Measurements from ENCODE around the gene SPOPL. TPM values are rescaled to one million over a fixed set of nuclear protein-coding genes. Genes with fewer than 3 reads are reported as not detected.

SPOPL gene
- total RNA-seq, 1 experiment from 2014 or later, result 21.0 TPM

DNA sequence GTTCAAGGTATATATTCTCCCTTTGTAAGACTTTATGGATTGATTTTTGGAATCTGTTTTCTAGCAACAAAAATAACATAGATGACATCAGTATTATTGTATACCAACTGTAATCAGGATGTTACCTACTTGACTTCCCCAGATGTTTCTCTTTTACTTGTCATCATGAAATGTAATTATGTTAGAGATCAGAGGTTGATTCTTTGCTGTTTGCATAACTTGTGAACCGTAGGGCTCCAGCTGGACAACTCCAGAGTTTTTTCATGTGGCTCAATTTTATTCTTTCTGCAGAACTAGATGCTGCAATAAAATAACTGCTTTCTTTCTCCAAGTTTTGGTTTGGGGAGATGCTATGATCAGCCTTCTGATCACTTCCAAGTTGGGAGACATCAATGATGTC lies 58.1 kb downstream of the SPOPL start:
- no TSS peak for BruUV-seq (replicated peaks)
- CTCF ChIA-PET, result no interaction called here
- Histone ChIP-seq H3K9me3 (ENCODE audit: insufficient read depth, low read depth) (no peaks in the 10 kb centered on the region; the same call in 1 of the 2 replicates), H3K4me3 (no peak overlapping the region), H2AFZ (no peak overlapping the region), H3K27me3 (ENCODE audit: insufficient read depth, low read depth) (no peaks in the 10 kb centered on the region), H3K79me2 (ENCODE audit: low read depth) (no peaks in the 10 kb centered on the region; the same call in 1 of the 2 replicates), H4K20me1 (ENCODE audit: insufficient read depth) (no peaks in the 10 kb centered on the region; the same call in 1 of the 2 replicates), H3K27ac (no peak overlapping the region), H3K4me2 (no peak overlapping the region), H3K9me2 (ENCODE audit: insufficient read depth) (0 out of 2 replicates have a peak, but pooled peaks cover 4% of the 10 kb centered on the region), H3K36me3 (ENCODE audit: low read depth) (peaks cover 20% of the 10 kb centered on the region), H3F3A (ENCODE audit: insufficient read depth, low read depth) (no peaks in the 10 kb centered on the region; the same call in 1 of the 2 replicates), H3K4me1 (replicated peaks; ENCODE audit: insufficient read depth) (no peaks in the 10 kb centered on the region)
- POLR2A ChIA-PET (ENCODE audit: unreplicated experiment), result no interaction called here
- DNase-seq, result no peak
- no peak for TF ChIP-seq EZH2 (IDR thresholded peaks at IDR 0.05; ENCODE audit: low read depth)
- TF ChIP-seq, protein P1, sequence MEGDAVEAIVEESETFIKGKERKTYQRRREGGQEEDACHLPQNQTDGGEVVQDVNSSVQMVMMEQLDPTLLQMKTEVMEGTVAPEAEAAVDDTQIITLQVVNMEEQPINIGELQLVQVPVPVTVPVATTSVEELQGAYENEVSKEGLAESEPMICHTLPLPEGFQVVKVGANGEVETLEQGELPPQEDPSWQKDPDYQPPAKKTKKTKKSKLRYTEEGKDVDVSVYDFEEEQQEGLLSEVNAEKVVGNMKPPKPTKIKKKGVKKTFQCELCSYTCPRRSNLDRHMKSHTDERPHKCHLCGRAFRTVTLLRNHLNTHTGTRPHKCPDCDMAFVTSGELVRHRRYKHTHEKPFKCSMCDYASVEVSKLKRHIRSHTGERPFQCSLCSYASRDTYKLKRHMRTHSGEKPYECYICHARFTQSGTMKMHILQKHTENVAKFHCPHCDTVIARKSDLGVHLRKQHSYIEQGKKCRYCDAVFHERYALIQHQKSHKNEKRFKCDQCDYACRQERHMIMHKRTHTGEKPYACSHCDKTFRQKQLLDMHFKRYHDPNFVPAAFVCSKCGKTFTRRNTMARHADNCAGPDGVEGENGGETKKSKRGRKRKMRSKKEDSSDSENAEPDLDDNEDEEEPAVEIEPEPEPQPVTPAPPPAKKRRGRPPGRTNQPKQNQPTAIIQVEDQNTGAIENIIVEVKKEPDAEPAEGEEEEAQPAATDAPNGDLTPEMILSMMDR (conservative IDR thresholded peaks at IDR 0.05), result no peak
- intact Hi-C loops (cut with micrococcal nuclease; ENCODE audit: unreplicated experiment), result no loop called here

DNA sequence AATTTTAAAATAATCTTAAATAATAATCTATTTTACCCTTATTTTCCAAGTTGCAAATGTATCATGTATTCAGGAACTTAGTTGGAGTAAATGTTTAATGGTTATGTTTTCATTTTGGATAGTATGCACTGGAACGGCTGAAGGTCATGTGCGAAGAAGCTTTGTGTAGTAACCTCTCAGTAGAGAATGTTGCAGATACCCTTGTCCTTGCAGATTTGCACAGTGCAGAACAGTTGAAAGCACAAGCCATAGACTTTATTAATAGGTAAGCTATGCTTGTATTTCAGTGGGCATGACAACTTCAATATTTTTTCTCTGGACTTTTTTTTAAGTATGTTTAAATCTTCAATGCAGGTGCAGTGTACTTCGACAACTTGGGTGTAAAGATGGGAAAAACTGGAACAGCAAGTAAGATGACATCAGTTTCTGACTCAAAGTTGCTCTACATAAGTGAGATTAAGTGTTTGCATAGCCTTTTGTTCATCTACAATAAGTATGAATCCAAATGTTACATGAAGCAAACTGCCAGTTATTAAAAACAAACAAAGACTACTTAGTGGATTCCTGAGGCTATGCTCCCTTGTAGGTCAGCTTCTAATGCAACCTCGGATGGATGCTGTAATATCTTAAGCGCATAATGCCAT lies 63.1 kb downstream of the SPOPL start:
- no peaks in the 10 kb centered on the region for H3K9me2 ChIP-seq (ENCODE audit: insufficient read depth)
- ChIA-PET POLR2A (ENCODE audit: unreplicated experiment) (no interaction called here), CTCF (no interaction called here)
- H3K27ac ChIP-seq, result no peak overlapping the region
- no peaks in the 10 kb centered on the region for H3K79me2 ChIP-seq (ENCODE audit: low read depth)
- H3K9me3 ChIP-seq (ENCODE audit: insufficient read depth, low read depth), result no peaks in the 10 kb centered on the region
- no peak for TF ChIP-seq EZH2 (IDR thresholded peaks at IDR 0.05; ENCODE audit: low read depth)
- H3K36me3 ChIP-seq (ENCODE audit: low read depth), result peaks cover 23% of the 10 kb centered on the region
- intact Hi-C loops (cut with micrococcal nuclease; ENCODE audit: unreplicated experiment), result no loop called here
- no TSS peak for BruUV-seq (replicated peaks)
- peaks cover 3% of the 10 kb centered on the region; the same call in 1 of the 2 replicates for H3F3A ChIP-seq (ENCODE audit: insufficient read depth, low read depth)
- no peaks in the 10 kb centered on the region for H3K27me3 ChIP-seq (ENCODE audit: insufficient read depth, low read depth)
- no peak overlapping the region for H3K4me2 ChIP-seq
- no peak overlapping the region for H2AFZ ChIP-seq
- no peak overlapping the region for H3K4me3 ChIP-seq
- H3K4me1 ChIP-seq (replicated peaks; ENCODE audit: insufficient read depth), result no peaks in the 10 kb centered on the region
- H4K20me1 ChIP-seq (ENCODE audit: insufficient read depth), result no peaks in the 10 kb centered on the region; the same call in 1 of the 2 replicates
- peak in 1 of 2 experiments; percentile 52 for DNase-seq

DNA sequence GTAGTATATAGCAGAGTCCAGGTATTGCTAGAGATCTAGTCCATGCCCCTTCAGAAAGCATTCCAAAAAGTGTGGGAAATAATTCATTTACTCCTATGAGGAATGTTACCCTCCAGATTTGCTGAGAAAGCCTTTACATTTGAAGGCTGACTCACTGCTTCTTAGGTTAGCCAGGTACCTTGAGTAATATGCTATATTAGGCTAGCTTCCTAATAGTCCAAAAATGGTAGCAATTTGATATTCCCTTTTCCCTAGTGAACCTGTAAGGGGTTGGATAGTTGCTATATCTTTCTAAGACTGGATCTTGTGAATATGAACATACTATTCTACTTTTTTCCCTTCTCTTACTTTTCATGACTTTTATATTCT lies 63.6 kb downstream of the SPOPL start:
- BruUV-seq (replicated peaks), result no TSS peak
- DNase-seq, result no peak

More for the DNA sequence above, 63.6 kb downstream of the SPOPL start:
- Histone ChIP-seq H3K27me3 (ENCODE audit: insufficient read depth, low read depth) (no peaks in the 10 kb centered on the region), H3F3A (ENCODE audit: insufficient read depth, low read depth) (peaks cover 3% of the 10 kb centered on the region; the same call in 1 of the 2 replicates), H4K20me1 (ENCODE audit: insufficient read depth) (no peaks in the 10 kb centered on the region; the same call in 1 of the 2 replicates), H3K27ac (no peak overlapping the region), H3K4me2 (no peak overlapping the region), H3K36me3 (ENCODE audit: low read depth) (peaks cover 23% of the 10 kb centered on the region), H3K9me3 (ENCODE audit: insufficient read depth, low read depth) (no peaks in the 10 kb centered on the region), H3K4me3 (no peak overlapping the region), H3K4me1 (replicated peaks; ENCODE audit: insufficient read depth) (no peaks in the 10 kb centered on the region), H2AFZ (no peak overlapping the region), H3K9me2 (ENCODE audit: insufficient read depth) (no peaks in the 10 kb centered on the region), H3K79me2 (ENCODE audit: low read depth) (no peaks in the 10 kb centered on the region)
- ChIA-PET POLR2A (ENCODE audit: unreplicated experiment) (no interaction called here), CTCF (no interaction called here)
- intact Hi-C loops (cut with micrococcal nuclease; ENCODE audit: unreplicated experiment), result no loop called here
- TF ChIP-seq EZH2 (IDR thresholded peaks at IDR 0.05; ENCODE audit: low read depth), result no peak
- TF ChIP-seq, protein P1 (conservative IDR thresholded peaks at IDR 0.05), result no peak

All from PC-9 (cell line).